ENCODE data around the gene PEX11B. TPM values are rescaled to one million over a fixed set of nuclear protein-coding genes. Genes with fewer than 3 reads are reported as not detected.

PEX11B gene
- total RNA-seq (2012; rRNA removed) (15.4 and 19.7 TPM in 2 replicates), polyA plus RNA-seq (2012; rRNA removed) (22.5 and 24.3 TPM in 2 replicates), Bru-seq, nascent RNA (percentile 71 among the genes with signal in this experiment), BruChase-seq, experiment 1, labeled RNA remaining after a 6-hour chase (percentile 72 among the genes with signal in this experiment), BruChase-seq, experiment 2, labeled RNA remaining after a 2-hour chase (percentile 77 among the genes with signal in this experiment)
- polyA plus RNA-seq (2012; cell fraction: cytosol; rRNA removed): 16.2 and 17.8 TPM in 2 replicates
- 11.0 and 16.5 TPM in 2 replicates for polyA plus RNA-seq (2012; cell fraction: nucleus; rRNA removed; ENCODE audit: low replicate concordance)
- long read RNA-seq, transcript PEX11B-201 (4 exons, 1,740 nt): major isoform, 43 of 49 reads
- long read RNA-seq, partial matches to known transcripts: 2 of 49 reads
- long read RNA-seq, other reads (novel, unspliced or antisense): 4 of 49 reads

DNA sequence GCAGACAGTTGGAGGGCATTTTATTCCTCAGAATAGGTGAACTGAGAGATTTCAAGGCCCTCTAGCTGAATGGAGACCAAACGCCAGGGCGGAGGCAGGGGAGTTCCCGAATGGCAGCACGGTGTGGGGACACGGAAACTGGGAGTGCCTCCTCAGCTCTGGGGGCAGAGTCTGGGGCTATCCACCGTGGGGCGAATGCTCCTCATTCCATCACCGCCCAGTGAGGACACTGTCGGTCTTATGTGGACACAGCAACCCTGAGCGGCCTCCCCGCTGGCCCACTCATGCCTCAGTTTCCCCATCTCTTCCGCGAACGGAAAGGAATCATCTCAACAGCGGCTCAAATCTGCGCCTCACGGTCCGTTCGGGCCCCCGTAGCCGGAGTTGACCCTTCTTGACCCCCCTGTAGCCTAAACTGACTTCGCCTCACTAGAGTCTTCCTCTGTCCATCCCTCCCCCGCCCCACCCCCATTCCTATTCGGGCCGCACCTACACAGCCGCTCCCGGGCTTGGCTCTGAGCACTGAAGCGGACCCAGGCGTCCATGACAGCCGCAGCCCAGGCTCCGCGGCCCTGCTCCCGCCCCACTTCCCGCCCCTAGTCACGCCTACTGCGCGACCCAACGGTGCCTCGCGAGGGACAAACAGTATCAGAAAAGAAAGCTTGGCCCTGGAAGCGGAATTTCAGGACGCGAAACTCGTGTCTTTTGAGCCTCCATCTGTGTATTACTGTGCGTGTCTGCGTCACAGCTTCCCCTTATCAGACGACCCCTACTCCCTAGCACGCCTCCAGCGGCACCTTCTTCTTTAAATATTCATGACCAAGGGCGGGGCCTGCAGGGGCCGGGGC is at the start of gene PEX11B:
Gene PEX11B, minus strand, starts transcription at position 574 of the 848 bp plus-strand sequence. Its CDS starts 29 bp downstream, at position 545.
- Histone ChIP-seq H2AK5ac (ENCODE audit: low read depth, low read length) (peak within 1 kb of the TSS; percentile 69), H3K9ac (ENCODE audit: low read depth, low read length) (peak within 1 kb of the TSS; percentile 83), H3K4me3 (ENCODE audit: insufficient read depth, low read depth, low read length) (peak within 1 kb of the TSS; percentile 96), H3K9me1 (ENCODE audit: insufficient read depth, low read length) (peaks cover 6% of the 10 kb centered on the region), H3K9me3 (ENCODE audit: control insufficient read depth, insufficient read depth, low read length) (no peaks in the 10 kb centered on the region), H4K8ac (ENCODE audit: low read depth in 2 of 2, low read length in 2 of 2) (peak within 1 kb of the TSS; percentile 80 to 99), H3K18ac (ENCODE audit: low read depth, low read length) (peak within 1 kb of the TSS; percentile 98), H3K79me1 (ENCODE audit: low read depth in 1 of 2, low read length in 2 of 2) (peaks cover 15 to 31% of the 10 kb centered on the region in 2 experiments), H3K4me1 (ENCODE audit: control insufficient read depth, insufficient read depth, low read length) (peaks cover 8% of the 10 kb centered on the region), H2BK20ac (ENCODE audit: low read depth, low read length) (peak within 1 kb of the TSS; percentile 80), H3K4me2 (ENCODE audit: low read depth, low read length) (peak within 1 kb of the TSS; percentile 99), H3K4ac (ENCODE audit: low read depth, low read length) (peak within 1 kb of the TSS; percentile 87), H2BK15ac (ENCODE audit: low read depth, low read length) (peak within 1 kb of the TSS; percentile 91; the same call in 2 of the 3 replicates), H3K14ac (replicated peaks; ENCODE audit: low read depth, low read length) (peak within 1 kb of the TSS; percentile 87), H3K23ac (ENCODE audit: low read depth, low read length) (peak within 1 kb of the TSS; percentile 80), H2AFZ (replicated peaks; ENCODE audit: low read length, poor library complexity) (peak within 1 kb of the TSS; percentile 91), H3K27ac (ENCODE audit: insufficient read depth, low read length) (peak within 1 kb of the TSS; percentile 85), H4K5ac (ENCODE audit: low read depth, low read length) (peak within 1 kb of the TSS; percentile 95), H3K27me3 (ENCODE audit: control insufficient read depth, insufficient read depth, low read length) (no peaks in the 10 kb centered on the region), H3K36me3 (ENCODE audit: control insufficient read depth, insufficient read depth, low read length) (0 out of 2 replicates have a peak, but pooled peaks cover 2% of the 10 kb centered on the region), H2BK120ac (ENCODE audit: low read depth, low read length) (peak within 1 kb of the TSS; percentile 93), H4K20me1 (ENCODE audit: insufficient read depth, low read length) (no peaks in the 10 kb centered on the region), H4K91ac (ENCODE audit: insufficient read depth, low read depth, low read length) (peak within 1 kb of the TSS; percentile 97), H3K56ac (ENCODE audit: extremely low read depth, insufficient read depth, low read length) (peak within 1 kb of the TSS; percentile 76; the same call in 1 of the 2 replicates), H2AK9ac (replicated peaks; ENCODE audit: low read depth, low read length, poor library complexity) (peak within 1 kb of the TSS; percentile 91), H2BK5ac (ENCODE audit: low read depth, low read length, poor library complexity, severe bottlenecking) (peak within 1 kb of the TSS; percentile 91)
- DNase-seq (peak; percentile 91), ATAC-seq (ENCODE audit: low read depth) (peak; percentile 94)
- dilution Hi-C loops (cut with HindIII; ENCODE audit: low sequenced_read_pairs, unreplicated experiment): no loop called here
- BruUV-seq (replicated peaks): no TSS peak
- intact Hi-C loops (cut with micrococcal nuclease): loop anchor here (2.0 to 5.0 kb wide), 2 partner anchors 26 to 79 kb away; partner anchors contain the start of gene TXNIP
- ChIA-PET POLR2A (ENCODE audit: unreplicated experiment) (interaction anchor here (0.6 to 1.1 kb wide), 4 partner anchors 15 to 44 kb away, joined by 3 to 4 read pairs (median 4); no protein-coding TSS in a partner anchor), CTCF (interaction anchor here (0.9 to 2.2 kb wide), 2 partner anchors 27 to 73 kb away, joined by 3 to 12 read pairs; partner anchors contain the start of gene NUDT17)
- WGBS, 2 experiments (ENCODE audit: extremely low coverage in 2 of 2, insufficient read length in 1 of 2): 0% methylated on average over 16 of the region's 51 CpGs; no CpG with 5 or more reads in 1 of the 2 experiments
- in situ Hi-C loops (cut with MboI; ENCODE audit: low sequenced_read_pairs): loop anchor here (5.0 kb wide), 2 partner anchors 49 to 79 kb away; partner anchors contain the start of gene TXNIP
- TF ChIP-seq FOS (IDR thresholded peaks at IDR 0.05; ENCODE audit: low read depth, low read length): 0 out of 2 replicates have a peak, but pooled peaks have one; percentile 17
- peak; percentile 72; the same call in 1 of the 2 replicates for TF ChIP-seq MXI1 (IDR thresholded peaks at IDR 0.05; ENCODE audit: borderline replicate concordance, low read depth, low read length)
- peak; percentile 74; the same call in 1 of the 2 replicates for TF ChIP-seq MAZ (IDR thresholded peaks at IDR 0.05; ENCODE audit: borderline replicate concordance, low read depth, low read length)
- TF ChIP-seq BHLHE40 (IDR thresholded peaks at IDR 0.05; ENCODE audit: low read depth, low read length): peak; percentile 86
- no peak for TF ChIP-seq ELK1 (IDR thresholded peaks at IDR 0.05; ENCODE audit: borderline replicate concordance, low read depth, low read length)
- TF ChIP-seq MAFK (IDR thresholded peaks at IDR 0.05; ENCODE audit: low read depth, low read length): no peak
- TF ChIP-seq POLR2A (IDR thresholded peaks at IDR 0.05; ENCODE audit: low read depth, low read length): peak; percentile 49; the same call in 1 of the 2 replicates
- TF ChIP-seq RAD21 (IDR thresholded peaks at IDR 0.05; ENCODE audit: low read length): no peak

All from IMR-90 (cell line).